Occipital lobe (tissue), 2 donors: Measurements from ENCODE around the gene ZDHHC8. TPM values are rescaled to one million over a fixed set of nuclear protein-coding genes. Genes with fewer than 3 reads are reported as not detected.

Experiments
- DNase-seq: peaks from one replicate; lab custom pipeline; 2025; lab: John Stamatoyannopoulos, UW
- total RNA-seq: library from RNA; depleted of rRNA; stranded (reverse); fragments of >200 nt; gene quantifications from one replicate; pipeline ENCODE4 v1.2.3, GENCODE V29; 2014

ZDHHC8 gene
- 3.3 TPM for total RNA-seq

- DNase-seq: no peak
Measured at GRCh38 chr22:20131597-20131858, at the start of gene ZDHHC8. Gene ZDHHC8 (plus strand): TSS chr22:20131804. CDS start chr22:20131948, 144 bp downstream.

GRCh38 chr22:20083157-20083890 is 48.3 kb upstream of the ZDHHC8 start:
- no peak for DNase-seq

GRCh38 chr22:20083891-20084546 is 47.6 kb upstream of the ZDHHC8 start:
- DNase-seq: no peak

GRCh38 chr22:20084547-20085413 is 46.8 kb upstream of the ZDHHC8 start:
- no peak for DNase-seq

- no peak for DNase-seq
Measured at GRCh38 chr22:20085651-20086050, 46.0 kb upstream of the ZDHHC8 start.

- DNase-seq: no peak
Measured at GRCh38 chr22:20086101-20086599, 45.5 kb upstream of the ZDHHC8 start.

- no peak for DNase-seq
Measured at GRCh38 chr22:20086763-20087162, 44.8 kb upstream of the ZDHHC8 start.

GRCh38 chr22:20087319-20088262 is 44.0 kb upstream of the ZDHHC8 start:
- DNase-seq: no peak

GRCh38 chr22:20088263-20088648 is 43.3 kb upstream of the ZDHHC8 start:
- DNase-seq: no peak

GRCh38 chr22:20089226-20089976 is 42.2 kb upstream of the ZDHHC8 start:
- DNase-seq: no peak

GRCh38 chr22:20089977-20090729 is 41.5 kb upstream of the ZDHHC8 start:
- DNase-seq: no peak

GRCh38 chr22:20090730-20091240 is 40.8 kb upstream of the ZDHHC8 start:
- DNase-seq: no peak

GRCh38 chr22:20091690-20092476 is 39.7 kb upstream of the ZDHHC8 start:
- no peak for DNase-seq

GRCh38 chr22:20092477-20092854 is 39.1 kb upstream of the ZDHHC8 start:
- no peak for DNase-seq

GRCh38 chr22:20093418-20094196 is 38.0 kb upstream of the ZDHHC8 start:
- DNase-seq: peak; percentile 44

- DNase-seq: no peak
Measured at GRCh38 chr22:20094197-20094807, 37.3 kb upstream of the ZDHHC8 start.

- no peak for DNase-seq
Measured at GRCh38 chr22:20095521-20095920, 36.1 kb upstream of the ZDHHC8 start.
